Measurements from ENCODE around the gene PLEKHM3.

PLEKHM3 gene

DNA sequence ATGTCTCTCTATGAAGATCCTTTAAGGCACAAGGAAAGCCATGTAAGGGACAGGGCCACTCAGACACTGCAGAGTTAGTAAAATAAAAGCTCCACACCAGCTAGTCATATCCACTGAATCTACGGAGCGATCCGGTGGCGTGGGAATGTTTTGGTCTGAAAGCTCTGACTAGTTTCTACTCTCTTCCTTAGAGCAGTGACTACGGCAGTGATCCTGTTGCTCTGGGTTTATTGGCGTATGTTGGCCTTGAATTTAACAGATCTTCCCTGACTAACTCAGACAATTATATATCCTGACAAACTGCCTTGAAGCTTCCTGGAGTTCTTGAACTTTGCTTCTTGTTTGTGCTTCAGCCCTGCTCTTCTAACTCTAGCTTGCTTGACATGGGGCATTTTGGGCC, 140.3 kb downstream of the PLEKHM3 start:
- no peak overlapping the region for H3K27ac Mint-ChIP-seq
- peaks cover 0 to 2% of the 10 kb centered on the region in 2 donors for H3K4me1 Mint-ChIP-seq (ENCODE audit: low read depth in 2 of 2)
- DNase-seq: no peak
- H3K9me3 Mint-ChIP-seq: no peaks in the 10 kb centered on the region
- no peak overlapping the region for H3K4me3 Mint-ChIP-seq
- peaks cover 3% of the 10 kb centered on the region for H3K36me3 Mint-ChIP-seq (ENCODE audit: insufficient read depth)
- H3K27me3 Mint-ChIP-seq: no peaks in the 10 kb centered on the region
- ATAC-seq (replicated peaks): no peak

DNA sequence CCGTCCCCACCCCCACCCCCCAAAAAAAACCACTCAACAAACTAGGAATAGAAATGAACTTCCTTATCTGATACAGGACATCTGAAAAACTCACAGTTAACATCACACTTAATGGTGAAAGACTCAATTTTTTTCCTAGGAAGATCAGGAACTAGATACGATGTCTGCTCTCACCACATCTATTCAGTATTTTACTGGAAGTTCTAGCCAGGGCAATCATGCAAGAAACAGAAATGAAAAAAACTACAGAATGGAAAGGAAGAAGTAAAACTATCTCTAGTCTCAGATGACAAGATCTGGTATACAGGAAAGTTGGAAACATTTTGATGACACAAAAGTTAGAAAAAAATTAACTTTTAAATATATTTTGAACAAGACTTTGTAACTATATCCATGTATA, 141.2 kb downstream of the PLEKHM3 start:
- Mint-ChIP-seq H3K27me3 (no peaks in the 10 kb centered on the region), H3K4me1 (ENCODE audit: low read depth in 2 of 2) (peaks cover 0 to 4% of the 10 kb centered on the region in 2 donors), H3K27ac (no peak overlapping the region), H3K36me3 (ENCODE audit: insufficient read depth) (peaks cover 3% of the 10 kb centered on the region), H3K9me3 (no peaks in the 10 kb centered on the region), H3K4me3 (no peak overlapping the region)
- ATAC-seq (replicated peaks) (no peak), DNase-seq (no peak)

DNA sequence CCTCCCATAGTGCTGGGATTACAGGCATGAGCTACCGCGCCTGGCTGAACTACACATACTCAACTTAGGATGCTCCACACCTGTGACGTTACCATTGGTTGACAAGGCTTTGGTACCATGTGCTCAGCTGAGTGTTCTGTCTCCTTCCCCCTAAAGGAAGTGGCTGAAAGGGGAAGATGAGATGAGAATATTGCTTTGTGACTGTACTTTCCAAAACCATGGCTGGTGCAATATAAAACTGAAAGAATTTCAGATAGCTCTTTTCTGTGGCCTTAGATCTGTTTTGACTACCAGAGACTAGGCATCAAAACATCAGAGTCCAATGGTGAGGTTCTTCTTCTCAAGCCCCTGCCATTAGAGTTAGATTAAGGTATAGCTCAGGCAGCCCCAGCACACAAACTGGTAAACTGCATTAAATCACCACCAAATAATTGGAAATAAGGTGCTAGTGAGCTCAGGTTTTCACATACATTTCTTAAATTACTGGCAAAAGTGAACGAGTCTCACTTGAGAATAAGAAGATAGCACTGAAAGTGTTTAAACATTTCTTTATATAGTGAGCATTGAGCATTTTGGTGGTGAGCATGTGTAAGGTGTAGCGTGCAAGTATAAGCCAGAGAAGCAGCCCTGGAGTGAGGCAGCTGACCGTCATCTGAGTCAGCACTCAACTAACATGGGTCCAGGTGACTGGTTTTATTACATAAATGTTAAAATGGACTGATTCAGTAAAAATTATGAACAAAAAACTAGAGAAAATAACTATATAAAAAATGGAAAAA, 142.1 kb downstream of the PLEKHM3 start:
- H3K4me1 Mint-ChIP-seq (ENCODE audit: low read depth in 2 of 2): peaks cover 0 to 5% of the 10 kb centered on the region in 2 donors
- H3K36me3 Mint-ChIP-seq (ENCODE audit: insufficient read depth): peaks cover 3% of the 10 kb centered on the region
- H3K27me3 Mint-ChIP-seq: no peaks in the 10 kb centered on the region
- no peak for DNase-seq
- no peaks in the 10 kb centered on the region for H3K9me3 Mint-ChIP-seq
- ATAC-seq (replicated peaks): no peak
- no peak overlapping the region for H3K4me3 Mint-ChIP-seq
- no peak overlapping the region for H3K27ac Mint-ChIP-seq

DNA sequence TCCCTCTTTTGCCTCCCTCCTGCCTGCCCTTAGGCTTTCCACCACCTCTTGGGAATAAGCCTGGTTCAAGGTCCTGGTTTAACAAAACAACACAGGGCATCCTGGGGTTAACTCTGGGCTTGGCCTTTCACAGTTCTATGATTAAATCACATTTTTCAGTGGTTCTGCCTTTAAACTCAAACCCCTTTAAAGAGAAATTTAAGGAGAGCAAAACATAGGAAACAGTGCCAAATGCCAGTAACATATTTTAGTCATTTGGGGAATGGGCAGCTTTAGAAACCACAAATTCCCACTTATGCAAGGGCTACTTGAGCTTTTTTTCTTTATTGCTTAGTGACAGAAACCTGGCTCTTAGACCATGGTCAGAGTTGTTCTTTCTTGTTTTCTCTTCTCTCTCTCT, 143.4 kb downstream of the PLEKHM3 start:
- Mint-ChIP-seq H3K9me3 (no peaks in the 10 kb centered on the region), H3K4me1 (ENCODE audit: low read depth in 2 of 2) (peaks cover 0 to 5% of the 10 kb centered on the region in 2 donors), H3K27ac (no peak overlapping the region), H3K36me3 (ENCODE audit: insufficient read depth) (peaks cover 7% of the 10 kb centered on the region), H3K27me3 (no peaks in the 10 kb centered on the region), H3K4me3 (no peak overlapping the region)
- ATAC-seq (replicated peaks) (no peak), DNase-seq (no peak)

DNA sequence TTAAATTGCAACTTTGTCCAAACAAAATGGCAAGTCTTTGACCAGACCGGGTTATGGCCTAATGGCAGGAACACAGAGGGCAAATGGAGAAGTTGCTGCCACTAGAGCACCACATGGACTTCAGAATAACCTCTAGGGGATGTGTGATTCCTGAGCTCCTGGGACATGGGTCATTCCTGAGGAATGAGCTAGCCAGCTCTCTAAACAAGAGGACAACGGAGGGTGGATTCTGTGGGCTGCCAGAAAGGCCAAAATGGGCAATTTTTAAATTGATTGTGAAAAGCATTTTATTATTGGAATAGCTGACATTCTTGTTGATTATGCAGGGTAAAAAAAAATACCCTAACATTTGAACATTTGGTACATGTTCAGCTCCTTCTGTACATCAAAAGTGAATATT, 145.8 kb downstream of the PLEKHM3 start:
- Mint-ChIP-seq H3K36me3 (ENCODE audit: insufficient read depth) (peaks cover 10% of the 10 kb centered on the region), H3K9me3 (no peaks in the 10 kb centered on the region), H3K4me1 (ENCODE audit: low read depth in 2 of 2) (peaks cover 0 to 5% of the 10 kb centered on the region in 2 donors), H3K4me3 (no peak overlapping the region), H3K27ac (no peak overlapping the region), H3K27me3 (no peaks in the 10 kb centered on the region)
- ATAC-seq (replicated peaks) (no peak), DNase-seq (no peak)

DNA sequence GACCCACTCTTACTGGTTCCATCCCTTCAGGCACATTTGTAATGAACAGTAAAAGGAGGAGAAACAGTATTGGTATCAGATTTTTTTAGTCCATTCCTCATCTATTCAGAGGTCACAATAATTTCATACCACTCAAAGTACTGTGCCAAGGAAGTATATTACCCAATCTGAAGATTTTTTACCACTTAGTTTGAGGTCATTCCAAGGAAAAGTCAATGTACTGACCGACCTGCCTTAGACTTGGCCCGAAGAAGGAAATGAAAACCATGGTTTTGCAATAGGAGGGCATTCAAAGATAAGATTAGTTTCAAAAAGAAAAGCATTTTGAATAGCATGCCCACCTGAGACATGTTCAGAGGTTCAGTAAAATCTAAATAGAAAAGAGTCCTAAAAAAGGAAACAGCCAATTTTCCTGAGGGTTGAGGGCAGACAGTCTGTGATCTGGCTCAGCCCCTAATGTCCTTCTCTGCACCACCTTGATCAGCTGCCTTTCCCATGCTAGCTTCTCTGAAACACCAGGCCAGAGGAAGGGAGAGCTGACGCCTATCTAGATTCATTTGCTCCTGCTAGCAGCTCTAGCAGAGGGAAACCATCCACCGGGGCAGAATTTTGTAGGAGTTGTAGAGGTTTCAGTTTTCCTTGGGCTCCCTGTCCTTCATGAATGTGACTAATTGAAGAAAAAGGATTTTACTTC, 148.3 kb downstream of the PLEKHM3 start:
- DNase-seq: no peak
- H3K27me3 Mint-ChIP-seq: no peaks in the 10 kb centered on the region
- no peak overlapping the region for H3K4me3 Mint-ChIP-seq
- peaks cover 0 to 7% of the 10 kb centered on the region in 2 donors for H3K4me1 Mint-ChIP-seq (ENCODE audit: low read depth in 2 of 2)
- no peak for ATAC-seq (replicated peaks)
- peaks cover 7% of the 10 kb centered on the region for H3K36me3 Mint-ChIP-seq (ENCODE audit: insufficient read depth)
- no peak overlapping the region for H3K27ac Mint-ChIP-seq
- H3K9me3 Mint-ChIP-seq: no peaks in the 10 kb centered on the region

DNA sequence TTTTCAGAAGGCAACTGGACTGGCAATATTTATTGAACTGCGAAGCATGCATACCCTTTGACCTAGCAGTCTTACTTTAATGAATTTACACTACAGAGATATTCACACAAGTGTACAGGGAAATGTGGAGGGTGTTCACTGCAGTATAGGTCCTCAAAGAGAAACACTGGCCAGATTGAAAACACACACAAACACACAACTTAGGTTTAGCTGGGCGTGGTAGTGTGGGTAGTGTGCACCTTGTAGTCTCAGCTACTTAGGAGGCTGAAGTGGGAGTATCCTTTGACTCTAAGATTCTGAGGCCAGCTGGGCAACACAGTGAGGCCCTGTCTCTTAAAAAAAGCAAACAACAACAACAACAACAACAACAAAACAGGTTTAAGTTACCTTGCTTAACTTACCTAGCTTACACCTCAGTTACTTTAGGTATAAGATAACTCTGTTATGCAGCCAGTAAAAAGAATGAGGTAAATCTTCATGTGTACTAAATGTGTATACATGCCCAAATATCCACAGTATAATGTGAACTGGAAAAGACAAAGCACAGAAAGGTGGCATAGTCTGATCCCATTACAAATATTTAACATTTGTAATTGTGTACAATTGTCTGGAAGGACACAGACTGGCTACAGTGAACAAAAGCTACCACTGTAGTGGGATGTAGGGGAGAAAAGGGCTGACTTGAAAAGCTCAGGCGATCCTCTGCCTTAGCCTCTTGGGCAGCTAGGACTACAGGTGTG, 149.7 kb downstream of the PLEKHM3 start:
- Mint-ChIP-seq H3K4me1 (ENCODE audit: low read depth in 2 of 2) (peaks cover 0 to 7% of the 10 kb centered on the region in 2 donors), H3K27me3 (no peaks in the 10 kb centered on the region), H3K9me3 (no peaks in the 10 kb centered on the region), H3K27ac (no peak overlapping the region), H3K36me3 (ENCODE audit: insufficient read depth) (peaks cover 7% of the 10 kb centered on the region), H3K4me3 (no peak overlapping the region)
- ATAC-seq (replicated peaks) (no peak), DNase-seq (no peak)

DNA sequence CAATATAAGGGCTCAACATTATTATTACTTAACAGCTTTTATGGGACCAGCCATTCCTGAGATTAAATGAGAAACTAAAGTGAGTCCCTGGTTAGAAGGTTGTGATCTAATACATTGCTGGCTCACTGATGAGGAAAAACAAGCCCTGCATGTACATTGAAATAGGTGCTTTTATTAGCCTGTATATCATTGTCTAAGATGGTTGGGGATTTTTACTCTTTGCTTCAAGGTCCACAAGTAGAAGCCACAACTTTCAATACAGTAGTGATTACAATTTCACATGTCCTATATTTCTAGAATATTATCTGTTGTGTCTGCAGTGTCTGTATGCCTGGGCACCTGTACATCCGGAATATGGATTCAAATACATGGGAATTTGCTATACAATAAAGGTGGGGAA, 151.5 kb downstream of the PLEKHM3 start:
- peaks cover 0 to 3% of the 10 kb centered on the region in 2 donors for H3K4me1 Mint-ChIP-seq (ENCODE audit: low read depth in 2 of 2)
- no peak for DNase-seq
- no peak for ATAC-seq (replicated peaks)
- no peaks in the 10 kb centered on the region for H3K27me3 Mint-ChIP-seq
- no peak overlapping the region for H3K4me3 Mint-ChIP-seq
- H3K27ac Mint-ChIP-seq: no peak overlapping the region
- H3K36me3 Mint-ChIP-seq (ENCODE audit: insufficient read depth): peaks cover 7% of the 10 kb centered on the region
- no peaks in the 10 kb centered on the region for H3K9me3 Mint-ChIP-seq

DNA sequence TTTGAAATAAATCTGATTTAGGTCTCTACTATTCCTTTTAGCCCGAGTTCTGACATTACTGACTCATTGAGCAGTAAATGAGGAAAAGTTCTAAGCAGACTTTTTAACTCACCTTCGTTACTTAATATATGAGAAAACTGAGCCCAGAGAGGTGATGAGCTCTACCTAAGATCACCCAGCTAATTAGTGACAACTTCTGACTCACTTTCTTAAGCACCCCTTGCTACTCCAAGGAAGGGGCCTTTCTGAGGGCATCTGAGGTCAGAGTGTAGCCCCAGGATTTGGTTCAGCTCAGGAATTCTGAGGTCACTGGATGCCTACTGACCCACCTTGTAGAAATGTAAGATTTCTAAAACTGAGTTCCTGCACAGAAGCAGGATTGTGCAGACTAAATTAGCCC, 153.4 kb downstream of the PLEKHM3 start:
- Mint-ChIP-seq H3K9me3 (no peaks in the 10 kb centered on the region), H3K4me3 (no peak overlapping the region), H3K27ac (no peak overlapping the region), H3K36me3 (ENCODE audit: insufficient read depth) (peaks cover 3% of the 10 kb centered on the region), H3K4me1 (ENCODE audit: low read depth in 2 of 2) (peaks cover 0 to 3% of the 10 kb centered on the region in 2 donors), H3K27me3 (no peaks in the 10 kb centered on the region)
- DNase-seq: no peak
- ATAC-seq (replicated peaks): no peak

DNA sequence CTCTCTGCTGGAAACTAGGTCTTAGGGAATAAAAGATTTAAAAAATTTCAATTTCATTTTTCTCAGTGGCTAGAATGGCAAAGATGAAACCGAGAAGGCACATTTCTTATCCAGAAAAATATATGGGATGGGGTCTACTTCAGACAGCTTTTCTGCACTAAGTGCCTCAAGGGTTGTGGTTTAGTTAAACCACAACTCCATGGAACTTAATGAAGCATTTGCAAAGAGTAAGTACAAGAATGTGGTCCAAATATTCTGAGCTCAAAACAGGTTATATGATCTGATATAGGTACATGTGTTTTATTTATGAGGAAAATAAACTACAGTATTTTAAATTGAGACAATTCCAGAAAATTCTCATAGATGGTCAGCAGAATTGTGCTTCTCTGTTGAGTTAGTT, 153.8 kb downstream of the PLEKHM3 start:
- H3K27ac Mint-ChIP-seq: no peak overlapping the region
- peaks cover 0 to 2% of the 10 kb centered on the region in 2 donors for H3K4me1 Mint-ChIP-seq (ENCODE audit: low read depth in 2 of 2)
- no peaks in the 10 kb centered on the region for H3K27me3 Mint-ChIP-seq
- DNase-seq (no peak), ATAC-seq (replicated peaks) (no peak)
- no peaks in the 10 kb centered on the region for H3K36me3 Mint-ChIP-seq (ENCODE audit: insufficient read depth)
- no peaks in the 10 kb centered on the region for H3K9me3 Mint-ChIP-seq
- no peak overlapping the region for H3K4me3 Mint-ChIP-seq

DNA sequence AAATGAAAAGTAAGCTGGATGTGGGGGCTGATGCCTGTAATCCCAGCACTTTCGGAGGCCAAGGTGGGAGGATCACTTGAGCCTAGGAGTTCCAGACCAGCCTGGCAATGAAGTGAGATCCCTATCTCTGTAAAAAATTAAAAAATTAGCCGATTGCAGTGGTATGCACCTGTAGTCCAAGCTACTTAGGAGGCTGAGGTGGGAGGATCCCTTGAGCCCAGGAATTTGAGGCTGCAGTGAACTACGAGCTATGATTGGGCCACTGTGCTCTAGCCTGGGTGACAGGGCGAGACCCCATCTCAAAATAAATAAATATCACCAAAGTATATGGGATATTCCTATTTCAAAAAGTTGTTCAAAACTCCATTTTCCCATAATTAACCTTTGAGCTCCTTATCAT, 154.5 kb downstream of the PLEKHM3 start:
- Mint-ChIP-seq H3K36me3 (ENCODE audit: insufficient read depth) (peaks cover 5% of the 10 kb centered on the region), H3K9me3 (no peaks in the 10 kb centered on the region), H3K4me1 (ENCODE audit: low read depth in 2 of 2) (peaks cover 0 to 2% of the 10 kb centered on the region in 2 donors), H3K27ac (no peak overlapping the region), H3K27me3 (no peaks in the 10 kb centered on the region), H3K4me3 (no peak overlapping the region)
- ATAC-seq (replicated peaks) (no peak), DNase-seq (no peak)

DNA sequence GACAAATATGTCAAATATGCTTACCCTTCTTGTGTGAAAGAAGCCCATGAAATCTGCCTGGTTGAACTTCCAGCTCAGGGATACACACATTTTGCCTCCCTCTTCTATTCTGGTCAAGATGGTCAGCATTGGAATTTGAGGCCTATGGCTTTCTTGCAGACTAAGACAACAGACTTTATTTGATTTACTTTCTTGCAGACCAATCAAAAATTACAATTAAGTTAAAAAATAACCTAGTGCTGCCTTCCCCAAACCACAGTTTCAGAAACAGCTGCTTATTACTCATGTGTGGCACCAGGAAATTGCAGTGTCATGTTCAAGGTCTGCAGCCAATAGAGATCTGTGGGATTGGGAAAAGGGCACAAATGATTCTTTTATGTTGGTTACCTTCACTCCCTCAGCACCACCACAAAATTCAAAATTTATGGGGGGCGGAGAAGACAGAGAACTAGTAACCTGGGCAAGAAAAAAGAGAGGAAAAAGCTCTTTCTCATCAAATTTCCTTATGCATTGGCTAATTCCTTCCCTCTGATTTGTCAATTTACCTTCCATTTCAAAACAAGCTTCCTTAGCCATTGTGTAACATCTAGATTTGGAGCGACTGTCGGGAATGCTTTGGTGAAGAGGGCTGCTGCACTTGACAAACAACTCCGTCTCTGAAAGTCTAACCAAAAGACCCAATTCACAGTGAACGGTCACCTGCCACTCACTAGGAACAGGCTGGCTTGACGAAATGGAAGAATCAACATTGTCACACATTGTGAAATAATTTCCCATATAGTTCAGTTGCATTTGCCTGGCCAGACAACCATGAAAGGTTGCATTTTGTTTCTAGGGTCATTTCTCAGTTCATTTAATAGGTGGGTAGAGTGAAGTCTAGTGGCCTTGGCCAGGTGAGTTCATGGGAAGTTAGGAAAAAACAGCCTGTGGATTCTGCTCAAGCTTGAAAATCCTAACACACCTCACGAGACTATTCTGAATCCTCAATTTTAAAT, 155.2 kb downstream of the PLEKHM3 start:
- Mint-ChIP-seq H3K36me3 (ENCODE audit: insufficient read depth) (peaks cover 6% of the 10 kb centered on the region), H3K9me3 (no peaks in the 10 kb centered on the region), H3K27me3 (no peaks in the 10 kb centered on the region), H3K4me3 (no peak overlapping the region), H3K27ac (no peak overlapping the region), H3K4me1 (ENCODE audit: low read depth in 2 of 2) (peaks cover 0 to 2% of the 10 kb centered on the region in 2 donors)
- ATAC-seq (replicated peaks) (no peak), DNase-seq (no peak)
